GM18951 (cell line): ENCODE data around the gene MAP3K14.
"Not testable (repeated sequence)": the region's sequence is repeated elsewhere in the genome, so short reads cannot be mapped to it uniquely, and the experiment has no call there.

Experiments used
- POLR2A ChIP-seq: IDR thresholded peaks from 4 replicates; pipeline ENCODE4 v1.6.1; 2011; ENCODE audit warnings: mild to moderate bottlenecking; ENCODE audit not compliant: insufficient read length, insufficient read depth; ENCODE audit errors: extremely low read depth
- in situ Hi-C: fragments of 300-500 bp; cut with MboI; formaldehyde crosslinking; loops from one replicate; pipeline ENCODE4 v1.12.0; 2022; ENCODE audit warnings: low sequenced_read_pairs, mixed read lengths, inconsistent platforms; ENCODE audit not compliant: unreplicated experiment

MAP3K14 gene

GRCh38 chr17:45258981-45259380, 57.8 kb downstream of the MAP3K14 start:
- in situ Hi-C loops = no loop called here

GRCh38 chr17:45257115-45257514, 59.7 kb downstream of the MAP3K14 start:
- in situ Hi-C loops = no loop called here
- TF ChIP-seq POLR2A = no peak

More at GRCh38 chr17:45258981-45259380, 57.8 kb downstream of the MAP3K14 start:
- no peak for TF ChIP-seq POLR2A

GRCh38 chr17:45256114-45256966, 60.5 kb downstream of the MAP3K14 start:
- no peak for TF ChIP-seq POLR2A
- in situ Hi-C loops = no loop called here

- no peak for TF ChIP-seq POLR2A
- in situ Hi-C loops = no loop called here
Measured at GRCh38 chr17:45255358-45255757, 61.5 kb downstream of the MAP3K14 start.

- TF ChIP-seq POLR2A = no peak
- in situ Hi-C loops = no loop called here
Measured at GRCh38 chr17:45253879-45254278, 62.9 kb downstream of the MAP3K14 start.

GRCh38 chr17:45253237-45253636, 63.6 kb downstream of the MAP3K14 start:
- in situ Hi-C loops = not testable (repeated sequence)

GRCh38 chr17:45251931-45252330, 64.9 kb downstream of the MAP3K14 start:
- TF ChIP-seq POLR2A = no peak
- in situ Hi-C loops = no loop called here

GRCh38 chr17:45248132-45248957, 68.5 kb downstream of the MAP3K14 start:
- peak; percentile 56 for TF ChIP-seq POLR2A
- in situ Hi-C loops = no loop called here

- peak; percentile 61 for TF ChIP-seq POLR2A
- in situ Hi-C loops = no loop called here
Measured at GRCh38 chr17:45247429-45248131, 69.2 kb downstream of the MAP3K14 start.

GRCh38 chr17:45246861-45247428, 69.9 kb downstream of the MAP3K14 start:
- TF ChIP-seq POLR2A = no peak
- in situ Hi-C loops = no loop called here

GRCh38 chr17:45246338-45246737, 70.5 kb downstream of the MAP3K14 start:
- no peak for TF ChIP-seq POLR2A
- in situ Hi-C loops = no loop called here

- in situ Hi-C loops = no loop called here
- no peak for TF ChIP-seq POLR2A
Measured at GRCh38 chr17:45244725-45245656, 71.8 kb downstream of the MAP3K14 start.

GRCh38 chr17:45243750-45244149, 73.1 kb downstream of the MAP3K14 start:
- in situ Hi-C loops = no loop called here
- TF ChIP-seq POLR2A = no peak
